Liver (tissue), 9 donors: ENCODE results near the gene GRB2. TPM values are rescaled to one million over a fixed set of nuclear protein-coding genes. Genes with fewer than 3 reads are reported as not detected.

Experiments
- DNase-seq: peaks from one replicate; pipeline ENCODE4 v3.0.0-alpha.2; 2017; ENCODE audit warnings: low spot score
- H3K27ac ChIP-seq, 2 donors: one replicate each; pipeline ENCODE4 v1.7.0; 2013; ENCODE audit warnings: inconsistent platforms in 2 of 2, low read length in 2 of 2, control low read depth in 1 of 2, low read depth in 1 of 2, mild to moderate bottlenecking in 1 of 2
- H3K27me3 ChIP-seq, 4 donors: one replicate each; pipeline versions ENCODE4 v1.6.1 to v1.7.0; 2013; ENCODE audit warnings: low read length in 3 of 4, inconsistent platforms in 1 of 4, mild to moderate bottlenecking in 1 of 4, moderate library complexity in 1 of 4; ENCODE audit not compliant: control insufficient read depth in 4 of 4, insufficient read depth in 4 of 4
- H3K36me3 ChIP-seq, 4 donors: one replicate each; pipeline versions ENCODE4 v1.6.1 to v1.7.0; 2013; ENCODE audit warnings: low read length in 3 of 4, mild to moderate bottlenecking in 3 of 4, low read depth in 1 of 4, moderate library complexity in 1 of 4; ENCODE audit not compliant: control insufficient read depth in 4 of 4, insufficient read depth in 3 of 4
- H3K4me1 ChIP-seq, 4 donors: one replicate each; pipeline versions ENCODE4 v1.6.1 to v1.7.0; 2013; ENCODE audit warnings: low read length in 3 of 4, mild to moderate bottlenecking in 3 of 4, moderate library complexity in 1 of 4; ENCODE audit not compliant: control insufficient read depth in 4 of 4, insufficient read depth in 4 of 4
- H3K4me3 ChIP-seq, 3 donors: one replicate each; pipeline versions ENCODE4 v1.6.1 to v1.7.0; 2013; ENCODE audit warnings: low read length in 3 of 3, control low read depth in 1 of 3, low read depth in 1 of 3, mild to moderate bottlenecking in 1 of 3
- H3K9ac ChIP-seq, 2 donors: one replicate each; pipeline ENCODE4 v1.7.0; 2013; ENCODE audit warnings: low read length in 2 of 2, mild to moderate bottlenecking in 2 of 2, moderate library complexity in 2 of 2, control low read depth in 1 of 2, low read depth in 1 of 2
- H3K9me3 ChIP-seq, 4 donors: one replicate each; pipeline versions ENCODE4 v1.6.1 to v1.7.0; 2013; ENCODE audit warnings: low read length in 3 of 4; ENCODE audit not compliant: control insufficient read depth in 4 of 4
- ATF3 ChIP-seq: IDR thresholded peaks from 2 replicates; pipeline ENCODE4 v1.6.1; 2016; ENCODE audit warnings: antibody characterized with exemption
- CTCF ChIP-seq: fragments of 150-350 bp; IDR thresholded peaks from 2 replicates; pipeline ENCODE4 v1.5.1; 2017; ENCODE audit warnings: improper control_type of control experiment, low read depth, low read length; ENCODE audit not compliant: missing input control
- EGR1 ChIP-seq, 2 donors: IDR thresholded peaks; 2 replicates each; pipeline ENCODE4 v1.6.1; 2016 to 2018; ENCODE audit warnings: antibody characterized with exemption in 2 of 2, low read depth in 2 of 2
- FOXA1 ChIP-seq: IDR thresholded peaks from 2 replicates; pipeline ENCODE4 v1.6.1; 2016; ENCODE audit warnings: antibody characterized with exemption
- FOXA2 ChIP-seq: IDR thresholded peaks from 2 replicates; pipeline ENCODE4 v1.6.1; 2016; ENCODE audit warnings: antibody characterized with exemption
- GABPA ChIP-seq, 2 donors: IDR thresholded peaks in 1 of 2; conservative IDR thresholded peaks in 1 of 2; 2 replicates each; pipeline ENCODE4 v1.6.1; 2016; ENCODE audit warnings: antibody characterized with exemption in 2 of 2, mild to moderate bottlenecking in 1 of 2, moderate library complexity in 1 of 2
- HNF4A ChIP-seq, 2 donors: conservative IDR thresholded peaks; 2 replicates each; pipeline ENCODE4 v1.6.1; 2016; ENCODE audit warnings: antibody characterized with exemption in 2 of 2, mild to moderate bottlenecking in 2 of 2
- HNF4G ChIP-seq: IDR thresholded peaks from 2 replicates; pipeline ENCODE4 v1.6.1; 2016; ENCODE audit warnings: antibody characterized with exemption
- JUND ChIP-seq, 2 donors: IDR thresholded peaks; 2 replicates each; pipeline ENCODE4 v1.6.1; 2016; ENCODE audit warnings: antibody characterized with exemption in 2 of 2
- MAX ChIP-seq: IDR thresholded peaks from 2 replicates; pipeline ENCODE4 v1.6.1; 2016; ENCODE audit warnings: antibody characterized with exemption
- NR2F2 ChIP-seq: IDR thresholded peaks from 2 replicates; pipeline ENCODE4 v1.6.1; 2016; ENCODE audit warnings: antibody characterized with exemption
- RAD21 ChIP-seq, 2 donors: IDR thresholded peaks; 2 replicates each; pipeline ENCODE4 v1.6.1; 2016; ENCODE audit warnings: antibody characterized with exemption in 2 of 2, mild to moderate bottlenecking in 2 of 2
- REST ChIP-seq: IDR thresholded peaks from 2 replicates; pipeline ENCODE4 v1.6.1; 2016; ENCODE audit warnings: antibody characterized with exemption, mild to moderate bottlenecking
- RXRA ChIP-seq, 2 donors: IDR thresholded peaks; 2 replicates each; pipeline ENCODE4 v1.6.1; 2017 to 2018; ENCODE audit warnings: antibody characterized with exemption in 2 of 2, mild to moderate bottlenecking in 1 of 2
- SP1 ChIP-seq: IDR thresholded peaks from 2 replicates; pipeline ENCODE4 v1.6.1; 2018; ENCODE audit warnings: antibody characterized with exemption, mild to moderate bottlenecking
- TAF1 ChIP-seq: conservative IDR thresholded peaks from 2 replicates; pipeline ENCODE4 v1.6.1; 2016; ENCODE audit warnings: antibody characterized with exemption, mild to moderate bottlenecking
- YY1 ChIP-seq: IDR thresholded peaks from 2 replicates; pipeline ENCODE4 v1.6.1; 2016; ENCODE audit warnings: antibody characterized with exemption, mild to moderate bottlenecking
- ZBTB33 ChIP-seq: IDR thresholded peaks from 2 replicates; pipeline ENCODE4 v1.6.1; 2016; ENCODE audit warnings: antibody characterized with exemption
- WGBS: extraction: QIAGEN DNeasy Blood & Tissue Kit; methylation state at CpG from one replicate; pipeline ENCODE4 v1.1.7; 2013; 5-methylcytosine and 5-hydroxymethylcytosine counted together
- polyA plus RNA-seq, 2 donors: library from polyadenylated mRNA; stranded (reverse) in 1 of 2; unstranded in 1 of 2; fragments of 200-250 nt in 1 of 2; fragments of >200 nt in 1 of 2; fragmentation: Nextera tagmentation in 1 of 2; extraction: Ambion mirVana in 1 of 2; gene quantifications; one replicate each; pipeline versions ENCODE4 v1.2.1 to v1.2.3, GENCODE V29; 2013 to 2015
- total RNA-seq, 2 donors: library from RNA; depleted of rRNA; stranded (reverse); fragments of >200 nt; gene quantifications; one replicate each; pipeline ENCODE4 v1.2.3, GENCODE V29; 2014
- donor health status: healthy.
- donor health status: healthy.
- donor health status: healthy.
- donor health status: healthy.
- donor health status: healthy.

Gene GRB2
- total and polyA plus RNA-seq, 4 donors, result 36.0 to 91.8 (median 49.6) TPM

GRCh38 chr17:75339971-75340370 is 65.5 kb downstream of the GRB2 start:
- peaks cover 0 to 9% (median 4%) of the 10 kb centered on the region in 4 donors for H3K4me1 ChIP-seq
- H3K9me3 ChIP-seq, result no peaks in the 10 kb centered on the region
- no peak overlapping the region for H3K4me3 ChIP-seq
- no peak for DNase-seq
- no peaks in the 10 kb centered on the region for H3K36me3 ChIP-seq
- no peaks in the 10 kb centered on the region for H3K27me3 ChIP-seq
- TF ChIP-seq RXRA (IDR thresholded peaks at IDR 0.05) (no peak), HNF4A (conservative IDR thresholded peaks at IDR 0.05) (no peak), YY1 (no peak), NR2F2 (no peak), CTCF (no peak), FOXA1 (no peak), ATF3 (no peak), MAX (no peak)
- 99% methylated on average over 3 of the region's 3 CpGs for WGBS
- no peak overlapping the region for H3K27ac ChIP-seq
- H3K9ac ChIP-seq, result no peak overlapping the region

- WGBS, result 75% methylated on average over 6 of the region's 6 CpGs
- Histone ChIP-seq H3K27ac (no peak overlapping the region), H3K9ac (no peak overlapping the region), H3K4me3 (no peak overlapping the region), H3K4me1 (peaks cover 0 to 4% (median 3%) of the 10 kb centered on the region in 4 donors), H3K9me3 (no peaks in the 10 kb centered on the region), H3K36me3 (no peaks in the 10 kb centered on the region), H3K27me3 (no peaks in the 10 kb centered on the region)
- TF ChIP-seq REST (no peak), CTCF (no peak), YY1 (no peak), MAX (no peak), TAF1 (no peak), HNF4A (conservative IDR thresholded peaks at IDR 0.05) (no peak), ZBTB33 (no peak), RAD21 (IDR thresholded peaks at IDR 0.05) (no peak), JUND (IDR thresholded peaks at IDR 0.05) (no peak), HNF4G (no peak), ATF3 (no peak), RXRA (IDR thresholded peaks at IDR 0.05) (no peak), FOXA2 (no peak), EGR1 (IDR thresholded peaks at IDR 0.05; ENCODE audit: low read depth in 2 of 2) (no peak), NR2F2 (no peak), GABPA (IDR thresholded peaks at IDR 0.05 in 1 of 2, conservative IDR thresholded peaks at IDR 0.05 in 1 of 2) (no peak), SP1 (no peak), FOXA1 (no peak)
- DNase-seq, result no peak
Observed at GRCh38 chr17:75338335-75338734, 67.1 kb downstream of the GRB2 start.
